HG03139 (cell line): ENCODE measurements around the gene GATA5.
"Not testable (repeated sequence)": the region's sequence is repeated elsewhere in the genome, so short reads cannot be mapped to it uniquely, and the experiment has no call there.

Experiments used
- ATAC-seq: cut with Tn5 transposase; IDR thresholded peaks from one replicate; pipeline ENCODE4 v1.9.1; 2021; ENCODE audit not compliant: unreplicated experiment

Gene GATA5

GRCh38 chr20:62433658-62434497, 41.9 kb downstream of the GATA5 start:
- no peak for ATAC-seq

- ATAC-seq, result no peak
Observed at GRCh38 chr20:62430866-62431447, 44.8 kb downstream of the GATA5 start.

GRCh38 chr20:62430311-62430853, 45.4 kb downstream of the GATA5 start:
- no peak for ATAC-seq

GRCh38 chr20:62429455-62430310, 46.1 kb downstream of the GATA5 start:
- no peak for ATAC-seq

GRCh38 chr20:62428396-62429295, 47.1 kb downstream of the GATA5 start:
- ATAC-seq, result no peak

GRCh38 chr20:62428002-62428372, 47.8 kb downstream of the GATA5 start:
- no peak for ATAC-seq

GRCh38 chr20:62427172-62428001, 48.4 kb downstream of the GATA5 start, which contains the start of gene RBBP8NL:
RBBP8NL (minus strand) TSS chr20:62427539; CDS start chr20:62419647, 7,892 bp downstream.
- ATAC-seq, result no peak

- no peak for ATAC-seq
Observed at GRCh38 chr20:62426699-62427131, 49.1 kb downstream of the GATA5 start.

GRCh38 chr20:62426059-62426348, 49.8 kb downstream of the GATA5 start:
- not testable (repeated sequence) for ATAC-seq

- no peak for ATAC-seq
Observed at GRCh38 chr20:62425281-62426058, 50.3 kb downstream of the GATA5 start.

- no peak for ATAC-seq
Observed at GRCh38 chr20:62424249-62425107, 51.3 kb downstream of the GATA5 start.

- ATAC-seq, result no peak
Observed at GRCh38 chr20:62423326-62423706, 52.5 kb downstream of the GATA5 start.

GRCh38 chr20:62422636-62423325, 53.0 kb downstream of the GATA5 start:
- ATAC-seq, result no peak

- ATAC-seq, result no peak
Observed at GRCh38 chr20:62421716-62421990, 54.1 kb downstream of the GATA5 start.

GRCh38 chr20:62420846-62421715, 54.7 kb downstream of the GATA5 start:
- no peak for ATAC-seq

GRCh38 chr20:62419759-62420158, 56.0 kb downstream of the GATA5 start:
- no peak for ATAC-seq
